Heart left ventricle (tissue), 16 donors: ENCODE data around the gene CHST4. TPM values are rescaled to one million over a fixed set of nuclear protein-coding genes. Genes with fewer than 3 reads are reported as not detected.

Experiments
- ATAC-seq, 4 donors: fragments of 200-7000 bp; cut with Tn5 transposase; one replicate each; pipeline ENCODE4 v1.9.1; 2020 to 2022; ENCODE audit warnings: moderate library complexity in 4 of 4, mild to moderate bottlenecking in 3 of 4, moderate number of reproducible peaks in 1 of 4
- DNase-seq, 5 donors: peaks; one replicate each; pipeline ENCODE4 v3.0.0-alpha.2; 2020
- H3K27ac ChIP-seq, 12 donors: fragments of 200-600 bp; sonication (generic) in 4 of 12; one replicate each; pipeline versions ENCODE4 v1.5.0 to v1.8.0; 2016 to 2022; ENCODE audit warnings: mild to moderate bottlenecking in 2 of 12
- H3K27me3 ChIP-seq, 9 donors: fragments of 200-600 bp; sonication (generic) in 2 of 9; one replicate each; pipeline versions ENCODE4 v1.5.1 to v1.8.0; 2016 to 2022; ENCODE audit warnings: mild to moderate bottlenecking in 3 of 9
- H3K36me3 ChIP-seq, 9 donors: fragments of 200-600 bp; sonication (generic) in 2 of 9; one replicate each; pipeline versions ENCODE4 v1.5.0 to v1.8.0; 2018 to 2022; ENCODE audit warnings: mild to moderate bottlenecking in 2 of 9
- H3K4me1 ChIP-seq, 12 donors: fragments of 200-600 bp; sonication (generic) in 4 of 12; one replicate each; pipeline versions ENCODE4 v1.5.0 to v1.8.0; 2016 to 2022; ENCODE audit warnings: mild to moderate bottlenecking in 3 of 12
- H3K4me3 ChIP-seq, 12 donors: fragments of 200-600 bp; sonication (generic) in 4 of 12; one replicate each; pipeline versions ENCODE4 v1.5.0 to v1.8.0; 2017 to 2022; ENCODE audit warnings: mild to moderate bottlenecking in 9 of 12, moderate library complexity in 4 of 12
- H3K9me3 ChIP-seq, 12 donors: fragments of 200-600 bp; sonication (generic) in 4 of 12; one replicate each; pipeline versions ENCODE4 v1.5.0 to v1.8.0; 2016 to 2022; ENCODE audit warnings: mild to moderate bottlenecking in 1 of 12
- CTCF ChIP-seq, 12 donors: fragments of 200-600 bp; sonication (generic) in 4 of 12; IDR thresholded peaks; one replicate each; pipeline versions ENCODE4 v1.5.0 to v1.8.0; 2018 to 2022; ENCODE audit warnings: antibody characterized with exemption in 12 of 12, mild to moderate bottlenecking in 5 of 12
- POLR2A ChIP-seq, 2 donors: fragments of 450-650 bp; IDR thresholded peaks; one replicate each; pipeline ENCODE4 v1.6.1; 2017; ENCODE audit warnings: antibody characterized with exemption in 2 of 2, mild to moderate bottlenecking in 2 of 2, moderate library complexity in 2 of 2
- WGBS, 4 donors: extraction: QIAGEN DNeasy Blood & Tissue Kit in 2 of 4; methylation state at CpG; one replicate each; pipeline versions ENCODE4 v1.1.5 to v1.1.7; 2013 to 2018; 5-methylcytosine and 5-hydroxymethylcytosine counted together
- intact Hi-C, 10 donors: fragments of 100-400 bp; cut with DNase I; formaldehyde crosslinking; loops; one replicate each; pipeline versions ENCODE4 v1.11.1 to v1.14.2; 2022
- polyA plus RNA-seq, 2 donors: library from polyadenylated mRNA; stranded (reverse); fragments of 200-250 nt; gene quantifications; one replicate each; pipeline ENCODE4 v1.2.3, GENCODE V29; 2013
- total RNA-seq, 9 donors: library from RNA; depleted of rRNA in 2 of 9; stranded (reverse); fragments of >200 nt in 2 of 9; fragmentation: NEBNext Ultra II Directional in 3 of 9; extraction: Animal tissue kit (Norgen Biotek cat#: 25700) in 3 of 9; gene quantifications; one replicate each; pipeline versions ENCODE4 v1.1.0 to v1.2.4, GENCODE V29; 2016 to 2023
- donor health status: ischemic (EF 13 %, LVEDD 7.1; RV severe dilation, severe dysfunction).
- donor health status: healthy with polysubstance abuse.
- donor health status: DM: no; HTN: yes; CAD: no.
- donor health status: DM: no; HTN: no; CAD: no.
- donor health status: ischemic (EF 25% LVEDD 6.9; RV normal size, moderate dysfunction).
- donor health status: ischemic (EF 25% LVEDD 5.7; RV mildly dilated, moderate dysfunction).
- donor health status: healthy.
- donor health status: DM: yes; HTN: yes; CAD: no.
- donor health status: ischemic (EF 35%, LVEDD 5.7; RV mildly dilated, moderate dysfunction).
- donor health status: nonischemic (EF 11% LVEDD 7.7; RV severe dilation, severe dysfunction).
- donor health status: DM: yes; HTN: yes; CAD: no.
- donor health status: PGD.
- donor health status: ischemic (EF 29% LVEDD 5.4; RV normal size, mild dysfunction).
- donor health status: nonischemic (EF 23%, LVEDD 6.1; RV moderate dilation, normal function).

Gene CHST4
- total and polyA plus RNA-seq, 11 donors, result 0.57 TPM; not detected in 10

- Histone ChIP-seq H3K27me3 (no peaks in the 10 kb centered on the region), H3K27ac (no peak overlapping the region), H3K36me3 (peaks cover 0 to 18% (median 12%) of the 10 kb centered on the region in 9 donors), H3K4me3 (no peak overlapping the region), H3K4me1 (peaks cover 0 to 13% (median 6%) of the 10 kb centered on the region in 12 donors), H3K9me3 (no peaks in the 10 kb centered on the region)
- intact Hi-C loops, result loop anchor here in 3 of 10 donors (2.0 to 10.0 kb wide), 3 partner anchors 20 to 262 kb away; partner anchors contain the start of gene ZNF23 (in 2 of the 3)
- WGBS, 4 donors, result 86 to 91% (median 91%) methylated on average over 5 of the region's 5 CpGs
- ATAC-seq (no peak), DNase-seq (no peak)
- TF ChIP-seq POLR2A (IDR thresholded peaks at IDR 0.05) (no peak), CTCF (IDR thresholded peaks at IDR 0.05) (no peak)
These were observed 43.7 kb upstream of the CHST4 start for GRCh38 chr16:71482569-71482968.

- peaks cover 0 to 4% (median 0%) of the 10 kb centered on the region in 9 donors for H3K36me3 ChIP-seq
- no peak for TF ChIP-seq CTCF (IDR thresholded peaks at IDR 0.05)
- peak in 1 of 2 donors; percentile 59 for TF ChIP-seq POLR2A (IDR thresholded peaks at IDR 0.05)
- ATAC-seq (peak; percentile 91 to 99 (median 98)), DNase-seq (peak; percentile 85 to 93 (median 88))
- H3K9me3 ChIP-seq, result no peaks in the 10 kb centered on the region
- no peaks in the 10 kb centered on the region for H3K27me3 ChIP-seq
- peaks cover 0 to 13% (median 6%) of the 10 kb centered on the region in 12 donors for H3K4me1 ChIP-seq
- intact Hi-C loops, result loop anchor here in 9 of 10 donors (1.0 to 10.0 kb wide), 5 partner anchors 21 to 261 kb away; partner anchors contain the start of gene ZNF23 (in 7 of the 9)
- H3K27ac ChIP-seq, result peak overlapping the region; percentile 84 to 99 (median 95)
- peak overlapping the region; percentile 53 to 99 (median 86) for H3K4me3 ChIP-seq
- 0 to 1% (median 1%) methylated on average over 31 to 44 of the region's 44 CpGs for WGBS, 4 donors
These were observed 42.0 kb upstream of the CHST4 start for GRCh38 chr16:71484006-71484893.

- intact Hi-C loops, result loop anchor here in 2 of 10 donors (5.0 to 10.0 kb wide), 2 partner anchors 37 to 256 kb away; no protein-coding TSS in a partner anchor
- TF ChIP-seq POLR2A (IDR thresholded peaks at IDR 0.05) (no peak), CTCF (IDR thresholded peaks at IDR 0.05) (no peak)
- Histone ChIP-seq H3K4me3 (no peak within 1 kb of the TSS), H3K9me3 (no peaks in the 10 kb centered on the region), H3K27me3 (no peaks in the 10 kb centered on the region), H3K27ac (no peak within 1 kb of the TSS), H3K4me1 (peaks cover 0 to 5% (median 1%) of the 10 kb centered on the region in 12 donors), H3K36me3 (no peaks in the 10 kb centered on the region)
- no peak for DNase-seq
- WGBS, 4 donors, result 82 to 86% (median 84%) methylated on average over 22 of the region's 22 CpGs
- ATAC-seq, result no peak
These were observed 37.1 kb upstream of the CHST4 start, which contains the start of gene ZNF19 for GRCh38 chr16:71489122-71489521. Gene ZNF19, minus strand, starts transcription at chr16:71489324. Its CDS starts 7,210 bp downstream, at chr16:71482114.

- DNase-seq, result no peak
- TF ChIP-seq CTCF (IDR thresholded peaks at IDR 0.05) (no peak), POLR2A (IDR thresholded peaks at IDR 0.05) (no peak)
- H3K27ac ChIP-seq, result no peak overlapping the region
These were observed 35.9 kb upstream of the CHST4 start for GRCh38 chr16:71490361-71490760.

More at GRCh38 chr16:71490361-71490760, 35.9 kb upstream of the CHST4 start:
- ATAC-seq, result no peak
- Histone ChIP-seq H3K36me3 (no peaks in the 10 kb centered on the region), H3K9me3 (no peaks in the 10 kb centered on the region), H3K4me1 (no peaks in the 10 kb centered on the region), H3K27me3 (no peaks in the 10 kb centered on the region), H3K4me3 (no peak overlapping the region)
- intact Hi-C loops, result no loop called here
